CD4-positive, alpha-beta T cell treated with Interleukin-1 beta for 1 hour (primary cell): Measurements from ENCODE around the gene SRD5A1.
"Not testable (repeated sequence)": the region's sequence is repeated elsewhere in the genome, so short reads cannot be mapped to it uniquely, and the experiment has no call there.

Experiments
- DNase-seq, 2 donors: peaks; one replicate each; pipeline ENCODE4 v3.0.0-alpha.2; 2020 to 2022

Gene SRD5A1

DNA sequence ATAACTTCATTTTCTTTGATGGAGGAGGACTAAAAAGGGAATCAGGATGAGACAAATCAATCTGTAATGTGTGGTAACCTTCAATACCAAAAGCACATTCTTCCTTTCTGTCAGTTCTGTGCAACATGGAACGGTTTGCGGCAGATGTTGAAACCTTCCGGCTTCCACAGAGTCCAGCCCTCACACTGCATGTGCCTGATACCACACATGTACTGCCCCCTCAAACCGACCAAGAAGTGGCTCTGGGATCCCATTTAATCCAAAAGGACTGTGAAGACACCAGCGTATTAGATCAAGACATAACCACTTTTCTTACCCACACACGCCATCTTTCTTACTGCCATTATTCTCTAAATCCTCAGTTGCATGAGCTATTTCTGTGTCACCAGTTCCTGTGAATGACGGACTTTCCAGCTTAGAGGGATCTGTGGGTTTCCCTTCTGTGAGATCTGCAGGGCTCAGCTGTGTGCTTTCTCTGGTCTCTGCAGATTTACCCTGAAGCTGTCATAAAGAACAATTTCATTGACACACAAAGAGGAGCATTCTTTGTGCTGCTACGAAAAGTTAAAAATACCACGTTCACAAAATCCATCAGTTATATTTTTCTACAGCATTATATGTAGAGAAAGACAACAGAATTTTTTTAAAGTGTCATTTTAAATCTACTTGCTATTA lies 26.2 kb upstream of the SRD5A1 start:
- DNase-seq: no peak

DNA sequence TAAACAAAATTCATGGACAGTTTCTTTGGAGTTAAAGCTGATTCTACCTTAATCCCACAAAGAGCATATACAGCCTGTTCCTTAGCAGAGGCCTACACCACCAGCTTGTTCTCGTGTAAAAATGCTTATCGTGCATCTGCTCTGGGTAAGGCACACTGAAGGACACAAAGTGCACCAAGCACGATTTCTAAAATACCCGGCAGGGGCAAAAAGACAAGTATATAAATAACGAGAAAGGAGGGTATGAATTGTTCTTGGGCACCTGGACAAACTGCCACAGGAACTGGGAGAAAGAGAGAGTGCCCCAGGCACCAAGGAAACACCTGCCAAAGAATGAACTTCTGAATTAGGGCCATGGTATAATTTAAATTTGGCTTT lies 25.7 kb upstream of the SRD5A1 start:
- DNase-seq: no peak

DNA sequence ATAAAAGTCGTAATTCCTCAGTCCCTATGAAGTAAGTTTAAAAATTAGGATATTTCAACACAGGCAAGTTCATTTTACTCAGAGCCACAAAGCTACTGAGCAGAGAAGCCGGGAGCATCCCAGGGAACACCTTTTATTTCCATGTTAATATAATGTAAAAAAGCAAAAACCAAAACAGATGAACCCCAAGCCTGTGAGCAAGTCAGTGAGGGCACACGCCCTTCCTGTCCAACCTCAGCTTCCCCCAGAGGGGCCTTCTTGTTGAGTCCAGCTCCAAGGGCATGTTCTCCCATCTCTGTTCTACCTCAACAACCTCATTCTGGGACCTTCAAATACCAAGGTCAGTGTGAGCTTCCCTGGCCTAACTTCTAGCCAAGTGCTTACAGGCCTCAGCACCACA lies 25.2 kb upstream of the SRD5A1 start:
- no peak for DNase-seq

DNA sequence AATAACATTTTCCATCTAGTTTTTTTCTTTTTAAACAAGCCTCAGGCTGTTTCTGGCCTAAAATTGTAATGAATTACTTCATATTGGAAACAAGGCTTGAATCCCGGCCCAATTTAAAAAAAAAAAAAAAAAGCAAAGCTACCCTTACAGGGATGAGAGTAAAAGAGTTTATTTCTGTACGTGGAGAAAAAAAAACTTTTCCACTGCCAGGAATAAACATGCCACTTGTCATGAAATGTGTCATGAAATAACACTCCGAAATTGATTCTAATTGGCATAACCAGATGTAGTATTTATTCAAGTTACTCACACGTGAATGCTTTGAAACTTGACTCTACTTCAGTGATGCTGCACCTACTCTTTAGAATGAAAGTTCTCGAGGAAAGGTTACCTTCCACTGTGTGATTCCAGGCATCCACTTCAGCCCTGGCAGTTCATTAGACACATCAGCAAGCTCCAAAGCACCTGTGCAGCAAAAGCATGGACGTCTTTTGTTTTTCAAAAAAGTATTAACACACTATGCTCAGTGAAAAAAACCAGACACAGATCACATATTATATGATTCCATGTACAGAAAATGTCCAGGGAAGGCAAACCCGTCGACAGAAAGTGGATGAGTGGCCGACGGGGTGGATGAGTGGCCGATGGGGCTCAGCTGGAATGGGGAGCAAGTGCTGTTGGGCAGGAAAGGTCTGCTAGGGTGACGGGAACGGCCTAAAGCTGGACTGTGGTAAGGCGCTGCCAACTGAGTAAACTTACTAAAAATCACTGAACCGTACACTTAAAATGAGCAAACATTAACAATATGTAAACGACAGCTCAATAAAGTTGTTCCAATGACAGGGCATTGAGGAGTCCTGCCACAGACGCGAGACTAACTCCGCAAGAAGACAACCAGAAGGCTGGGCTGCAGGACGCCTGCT lies 21.6 kb upstream of the SRD5A1 start:
- DNase-seq: no peak

DNA sequence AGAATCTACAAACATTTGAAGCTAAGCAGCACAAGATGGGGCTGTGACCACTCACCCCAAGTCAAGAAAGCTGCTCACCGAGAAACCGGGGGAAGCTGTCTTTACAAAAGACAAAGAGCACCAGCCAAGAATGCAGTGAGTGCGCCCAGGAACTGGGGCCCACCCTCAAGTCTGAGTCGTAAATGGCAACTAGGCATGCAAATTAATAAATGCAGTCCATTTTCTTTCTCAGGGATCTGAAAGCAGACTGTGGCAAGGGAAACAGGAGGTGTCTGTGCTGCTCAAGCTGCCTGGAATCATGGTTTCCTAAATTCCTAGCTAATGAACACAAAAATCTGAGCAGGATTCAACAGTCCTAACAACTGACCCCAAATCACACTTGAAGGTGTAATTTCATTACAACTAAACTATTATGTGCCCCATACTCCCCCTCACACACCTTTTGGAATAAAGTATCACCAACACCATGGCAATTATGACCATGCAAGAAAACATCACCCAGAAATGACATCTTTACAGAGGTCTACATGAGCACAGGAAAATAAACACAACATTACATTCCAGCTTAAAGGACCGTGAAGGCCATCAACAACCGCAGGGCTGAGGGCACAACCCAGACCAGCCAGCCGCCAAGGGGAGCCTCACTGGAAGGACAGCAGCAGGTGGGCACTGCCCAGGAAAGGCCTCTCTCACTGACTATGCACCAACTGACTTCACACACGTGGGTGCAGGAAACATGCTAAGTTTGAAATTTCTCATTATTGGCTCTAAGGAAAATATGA lies 18.0 kb upstream of the SRD5A1 start:
- DNase-seq: no peak

DNA sequence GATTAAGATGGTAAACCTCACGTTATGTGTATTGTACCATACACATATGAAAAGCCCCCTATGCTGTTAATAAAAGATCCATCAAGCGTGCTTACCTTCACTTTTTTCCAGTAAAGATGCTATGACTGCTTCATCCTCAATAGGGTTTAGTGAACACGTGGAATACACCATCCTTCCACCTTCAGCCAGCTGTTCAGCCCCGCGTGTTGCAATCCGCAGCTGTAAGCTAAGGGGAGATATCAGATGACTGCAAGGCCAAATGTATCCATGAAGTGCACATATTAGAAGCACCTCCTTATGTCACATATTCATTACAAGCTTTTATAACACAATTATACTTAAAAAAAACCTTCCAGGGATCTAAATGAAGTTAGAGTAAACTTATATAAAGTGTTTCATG lies 16.6 kb upstream of the SRD5A1 start:
- no peak for DNase-seq

DNA sequence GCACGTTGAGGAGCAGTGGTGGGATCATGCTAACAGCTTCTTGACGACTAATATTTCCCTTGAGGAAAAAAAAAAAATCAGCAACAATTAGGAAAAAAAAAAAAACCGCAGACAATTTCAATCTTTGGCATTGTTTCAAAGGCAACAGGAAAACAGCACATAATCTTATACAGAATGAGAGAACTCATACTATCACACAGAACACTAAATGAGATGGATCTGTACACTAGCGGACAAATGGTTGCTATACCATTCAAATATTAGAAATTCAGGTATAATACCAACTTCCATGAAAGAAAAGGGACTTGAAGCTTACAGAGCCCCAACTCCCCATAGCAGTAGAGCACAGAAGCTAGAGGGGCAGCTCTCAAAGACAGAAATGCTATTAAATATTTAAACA lies 10.0 kb upstream of the SRD5A1 start:
- no peak for DNase-seq

DNA sequence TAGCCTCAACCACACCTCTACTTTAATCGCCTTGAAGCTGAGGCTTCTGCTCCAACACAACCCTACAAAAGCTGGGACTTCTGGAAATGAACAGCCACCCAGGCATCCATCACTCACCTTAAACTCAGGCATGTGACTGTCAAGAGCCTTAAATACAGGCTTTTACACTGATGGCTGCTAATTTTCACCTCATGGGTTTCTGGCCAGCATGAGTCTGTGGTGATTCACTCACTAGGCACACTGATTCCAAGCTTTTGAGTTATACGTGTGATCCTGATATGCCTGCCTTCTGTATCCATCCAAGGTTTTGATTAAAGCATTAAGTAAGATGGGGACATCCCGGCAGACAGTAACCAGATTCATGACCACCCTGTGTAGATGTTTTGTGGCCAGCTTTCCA lies 9.3 kb upstream of the SRD5A1 start:
- DNase-seq: no peak

DNA sequence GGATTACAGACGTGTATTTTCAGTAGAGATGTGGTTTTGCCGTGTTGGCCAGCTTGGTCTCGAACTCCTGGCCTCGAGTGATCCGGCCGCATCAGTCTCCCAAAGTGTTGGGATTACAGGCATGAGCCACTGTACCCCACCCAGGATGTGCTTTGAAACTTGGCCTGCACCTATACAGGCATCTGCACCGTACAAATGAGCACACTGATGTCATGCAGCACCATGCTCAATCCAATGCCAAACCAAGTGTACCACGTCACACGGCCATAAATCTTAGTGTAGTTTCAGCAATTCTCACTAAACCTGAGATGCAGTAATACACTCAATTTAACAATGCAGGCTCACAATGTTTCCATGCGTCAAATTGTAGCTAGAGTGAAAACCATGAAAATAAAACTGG lies 6.7 kb upstream of the SRD5A1 start:
- no peak for DNase-seq

DNA sequence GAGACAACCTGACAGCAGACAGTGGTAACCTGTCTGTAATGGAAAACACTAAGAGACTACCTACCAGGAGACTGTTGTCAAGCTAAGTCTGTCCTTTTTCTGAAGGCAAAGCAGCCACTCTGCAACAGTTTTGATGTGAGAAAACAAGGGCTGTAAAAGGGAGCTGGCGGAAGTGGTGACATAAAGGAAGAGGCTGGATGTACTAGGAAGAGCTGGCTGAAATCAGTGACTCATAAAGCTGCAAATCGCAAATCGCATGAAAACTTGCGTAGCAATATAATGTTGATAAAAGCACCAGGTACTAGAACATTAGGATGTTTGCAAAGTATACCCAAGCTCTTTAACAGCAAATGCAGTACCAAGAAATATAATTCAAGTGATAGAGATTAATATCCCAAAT lies 1.8 kb upstream of the SRD5A1 start:
- no peak for DNase-seq

DNA sequence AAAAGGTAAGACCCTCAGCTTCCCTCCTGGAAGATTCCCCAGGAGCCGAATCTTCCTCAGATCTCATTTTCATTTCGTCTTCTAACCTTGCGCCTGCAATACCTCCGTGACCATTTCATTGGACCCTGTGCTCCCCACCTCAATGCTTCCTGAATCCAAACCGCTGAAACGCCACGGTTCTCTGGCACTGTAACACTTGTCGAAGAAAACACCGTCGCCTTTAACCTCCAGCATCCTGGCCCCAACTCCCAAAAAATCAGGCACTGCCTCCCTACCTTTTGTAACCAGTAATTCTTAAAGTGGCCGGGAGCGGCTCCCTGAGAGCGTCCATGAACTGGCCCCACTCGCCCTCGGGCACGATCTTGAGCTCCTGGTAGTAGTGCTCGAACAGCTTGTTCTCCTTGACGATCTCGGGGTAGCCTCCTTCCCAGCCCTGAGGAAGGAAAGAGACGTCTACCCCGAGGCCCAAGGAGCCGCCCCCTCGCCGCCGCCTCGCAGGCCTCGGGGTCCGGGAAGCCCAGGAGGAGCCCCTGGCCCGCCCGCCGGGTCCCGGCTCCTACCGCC lies 834 bp upstream of the SRD5A1 start:
- DNase-seq: no peak

DNA sequence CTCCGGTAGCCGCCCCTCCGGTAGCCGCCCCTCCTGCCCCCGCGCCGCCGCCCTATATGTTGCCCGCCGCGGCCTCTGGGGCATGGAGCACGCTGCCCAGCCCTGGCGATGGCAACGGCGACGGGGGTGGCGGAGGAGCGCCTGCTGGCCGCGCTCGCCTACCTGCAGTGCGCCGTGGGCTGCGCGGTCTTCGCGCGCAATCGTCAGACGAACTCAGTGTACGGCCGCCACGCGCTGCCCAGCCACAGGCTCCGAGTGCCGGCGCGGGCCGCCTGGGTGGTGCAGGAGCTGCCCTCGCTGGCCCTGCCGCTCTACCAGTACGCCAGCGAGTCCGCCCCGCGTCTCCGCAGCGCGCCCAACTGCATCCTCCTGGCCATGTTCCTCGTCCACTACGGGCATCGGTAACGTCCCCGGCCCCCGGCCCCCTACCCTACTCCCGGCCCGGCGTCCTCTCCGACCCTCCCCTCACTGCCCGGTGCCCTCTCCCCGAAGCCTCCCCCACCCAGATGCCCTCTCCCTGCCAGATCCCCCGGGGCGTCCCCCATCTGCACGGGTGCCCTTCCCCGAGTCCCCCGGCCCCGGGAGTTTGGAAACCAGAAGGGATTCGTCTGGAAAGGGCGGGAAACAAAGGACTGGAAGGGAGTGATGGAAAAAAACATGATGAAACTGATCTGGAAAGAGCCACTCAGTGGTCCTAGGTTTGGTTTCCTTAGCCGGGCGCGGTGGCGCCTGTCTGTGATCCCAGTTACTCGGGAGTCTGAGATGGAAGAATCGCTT lies 417 bp downstream of the SRD5A1 start:
- no peak for DNase-seq

DNA sequence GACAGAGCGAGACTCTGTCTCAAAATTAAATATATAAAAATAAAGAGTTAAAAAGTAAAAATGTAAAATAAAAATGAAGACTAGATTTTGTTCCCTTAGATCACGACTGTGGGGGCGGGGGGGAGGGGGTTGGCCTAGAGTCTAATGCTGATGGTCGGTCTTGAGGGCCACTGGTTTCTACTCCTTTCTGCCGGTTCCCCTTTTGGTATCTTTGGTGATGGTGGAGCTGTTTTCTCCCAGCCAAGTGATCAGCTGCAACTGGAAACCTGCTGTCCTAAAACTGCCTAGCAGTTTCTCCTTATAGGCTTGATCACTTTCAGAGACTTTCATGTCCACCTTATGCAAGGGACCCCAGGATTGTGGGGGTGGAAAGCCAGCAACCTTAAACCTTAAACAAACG lies 1.1 kb downstream of the SRD5A1 start:
- no peak for DNase-seq

DNA sequence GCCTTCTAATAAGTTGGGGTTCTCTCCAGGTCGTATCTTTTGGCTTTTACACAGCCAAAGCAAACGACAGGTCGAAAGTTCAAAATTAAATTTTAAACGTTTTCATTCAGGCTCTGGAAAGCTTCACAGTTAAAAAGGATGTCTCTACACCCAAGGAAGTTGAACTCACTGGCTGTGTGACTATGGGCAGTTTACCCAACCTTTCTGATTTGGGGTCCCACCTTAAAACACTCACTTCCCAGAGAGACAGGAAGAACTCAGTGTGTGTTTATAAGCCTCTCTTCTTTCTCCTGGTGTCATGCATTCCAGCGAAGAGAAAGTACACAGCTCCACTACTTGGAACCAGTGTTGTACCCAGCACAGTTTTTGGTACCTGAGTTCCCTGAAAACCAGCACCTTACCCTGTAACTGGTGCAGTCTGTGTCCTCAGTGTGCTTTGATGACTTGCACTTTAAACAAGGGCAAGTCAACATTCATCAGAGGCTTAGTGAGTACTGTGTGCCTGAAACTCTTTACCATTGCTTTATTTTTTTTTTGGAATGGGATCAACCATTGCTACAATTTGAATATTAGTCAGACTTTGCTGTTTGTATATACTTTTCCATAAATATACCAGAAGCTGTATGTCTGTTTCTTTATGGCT lies 1.7 kb downstream of the SRD5A1 start:
- no peak for DNase-seq

DNA sequence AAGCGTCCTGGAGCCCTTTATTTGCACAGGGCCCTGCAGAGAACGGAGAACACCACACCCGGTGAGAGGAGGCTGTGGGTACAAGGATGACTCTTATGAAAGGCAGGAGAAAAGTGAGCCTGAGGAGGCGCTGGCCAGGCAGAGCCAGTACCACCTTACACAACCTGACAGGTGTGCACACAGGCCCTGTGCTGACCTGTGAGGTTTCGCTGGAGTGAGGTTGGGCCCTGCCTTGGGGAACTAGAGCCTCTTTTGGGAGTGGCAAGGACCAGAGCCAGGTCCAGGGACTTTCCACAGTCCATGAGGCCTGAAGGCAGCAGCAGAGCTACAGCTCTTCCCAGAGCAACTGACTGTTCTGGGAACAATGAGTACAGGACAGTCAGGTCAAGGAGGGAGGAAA lies 3.1 kb downstream of the SRD5A1 start:
- no peak for DNase-seq

DNA sequence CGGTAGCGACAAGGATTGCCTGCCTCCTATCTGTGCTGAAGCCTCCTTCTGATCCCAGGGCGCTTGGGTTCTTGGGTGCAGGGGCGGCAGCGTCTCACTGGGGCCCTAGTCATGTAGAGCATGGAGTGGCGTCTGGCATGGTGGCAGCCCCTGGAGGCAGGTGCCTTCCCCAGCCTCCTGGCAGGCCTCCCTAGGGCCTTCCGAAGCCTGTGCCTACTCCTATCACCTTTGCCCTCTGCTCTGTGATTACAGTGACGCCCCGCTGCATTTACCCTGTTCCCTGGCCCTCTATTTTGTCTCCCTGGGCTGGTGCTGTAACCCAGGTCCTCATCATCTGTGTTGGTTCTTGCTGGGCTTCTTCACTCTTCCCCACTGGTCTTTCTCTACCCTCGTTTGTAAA lies 3.8 kb downstream of the SRD5A1 start:
- DNase-seq: no peak

DNA sequence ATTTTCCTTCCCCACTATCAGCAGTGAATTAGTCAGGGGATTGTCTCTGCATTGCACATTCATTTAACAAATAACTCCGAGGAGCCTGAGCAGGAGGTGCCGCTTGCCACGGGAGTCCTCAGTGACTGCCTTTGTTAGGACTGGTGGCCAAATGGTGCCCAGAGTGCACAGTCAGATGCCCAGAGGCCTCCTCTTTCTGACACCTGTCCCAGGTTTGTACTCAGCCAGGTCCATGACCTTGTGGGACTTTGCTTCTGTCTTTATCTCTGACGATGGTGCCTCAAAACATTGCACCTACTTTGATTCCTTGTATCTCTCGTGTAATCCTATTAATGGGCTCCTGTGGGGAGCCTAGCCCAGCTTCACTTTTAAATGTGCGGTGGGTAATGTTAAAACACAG lies 4.3 kb downstream of the SRD5A1 start:
- no peak for DNase-seq

DNA sequence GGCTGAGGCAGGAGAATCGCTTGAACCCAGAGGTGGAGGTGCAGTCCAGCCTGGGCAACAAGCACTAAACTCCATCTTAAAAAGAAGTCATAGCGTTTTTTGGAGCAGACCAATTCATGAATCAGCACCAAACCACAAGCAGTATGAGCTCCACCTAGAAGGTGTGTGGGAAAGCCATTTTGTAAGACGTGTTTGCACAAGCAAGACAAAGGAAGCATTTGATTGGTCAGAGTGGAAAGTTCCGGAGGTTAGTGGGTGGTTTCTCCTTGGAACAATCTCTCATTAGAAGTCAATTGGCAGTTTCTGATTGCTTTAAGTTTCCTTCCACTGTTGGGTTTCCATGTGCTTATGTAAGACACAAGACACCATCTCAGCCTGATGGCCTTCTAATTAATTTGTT lies 5.0 kb downstream of the SRD5A1 start:
- DNase-seq: no peak

DNA sequence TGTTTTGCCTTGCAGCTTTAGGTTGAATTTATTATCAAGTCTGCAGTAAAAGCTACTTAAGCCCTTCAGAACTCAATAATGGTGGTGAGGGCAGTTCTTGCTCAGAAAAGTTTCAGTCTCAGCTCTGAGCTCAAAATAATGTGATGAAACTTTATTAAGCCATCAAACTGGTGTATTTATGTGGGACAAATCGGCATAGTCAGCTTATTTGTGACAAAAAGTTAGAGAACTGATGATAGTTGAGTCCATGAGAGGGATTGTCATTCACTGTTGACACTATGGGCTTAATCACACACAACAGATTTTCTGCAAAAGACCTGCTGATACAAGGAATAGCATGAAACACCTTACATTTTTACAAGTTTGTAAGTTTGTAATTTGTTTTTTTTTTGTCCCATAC lies 9.4 kb downstream of the SRD5A1 start:
- no peak for DNase-seq

DNA sequence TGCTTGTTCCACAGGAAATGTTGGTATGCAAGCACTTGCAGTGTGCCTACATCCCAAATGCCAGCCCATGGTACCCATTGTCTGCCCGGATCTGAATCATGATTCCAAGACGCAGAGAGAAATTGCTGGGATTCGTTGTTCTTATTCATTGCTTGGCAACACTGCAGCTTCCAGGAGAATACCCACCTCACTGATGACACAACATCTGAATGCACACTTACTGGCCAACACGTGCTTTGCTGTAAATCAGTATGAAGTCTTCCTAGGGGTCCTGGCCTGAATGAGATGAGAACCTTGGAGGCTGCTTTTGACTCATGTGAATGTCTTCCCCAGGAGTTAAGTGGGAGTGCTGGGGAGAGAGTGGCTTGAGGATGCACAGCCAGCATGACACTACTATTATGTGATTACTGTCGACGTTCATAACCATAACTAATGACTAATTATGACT lies 11.6 kb downstream of the SRD5A1 start:
- no peak for DNase-seq

DNA sequence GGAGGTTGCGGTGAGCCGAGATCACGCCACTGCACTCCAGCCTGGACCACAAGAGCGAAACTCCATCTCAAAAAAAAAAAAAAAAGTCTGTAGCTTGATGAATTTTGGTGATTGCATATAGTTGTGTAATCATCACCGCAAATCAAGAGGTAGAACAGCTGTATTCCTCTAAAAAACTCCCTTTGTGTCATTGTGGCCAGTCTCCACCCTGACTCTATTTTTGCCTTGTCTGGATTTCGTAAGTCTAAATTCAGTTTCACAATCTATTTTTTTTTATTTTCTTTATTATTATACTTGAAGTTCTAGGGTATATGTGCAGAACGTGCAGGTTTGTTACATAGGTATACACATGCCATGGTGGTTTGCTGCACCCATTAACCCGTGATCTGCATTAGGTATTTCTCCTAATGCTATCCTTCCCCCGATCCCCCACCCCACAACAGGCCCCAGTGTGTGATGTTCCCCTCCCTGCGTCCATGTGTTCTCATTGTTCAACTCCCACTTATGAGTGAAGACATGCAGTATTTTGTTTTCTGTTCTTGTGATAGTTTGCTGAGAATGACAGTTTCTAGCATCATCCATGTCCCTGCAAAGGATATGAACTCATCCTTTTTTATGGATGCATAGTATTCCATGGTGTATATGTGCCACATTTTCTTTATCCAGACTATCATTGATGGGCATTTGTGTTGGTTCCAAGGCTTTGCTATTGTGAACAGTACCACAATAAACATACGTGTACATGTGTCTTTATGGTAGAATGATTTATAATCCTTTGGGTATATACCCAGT lies 12.5 kb downstream of the SRD5A1 start:
- not testable (repeated sequence) for DNase-seq
